Kidney epithelial cell (primary cell): ENCODE measurements around the gene ERCC5. TPM values are rescaled to one million over a fixed set of nuclear protein-coding genes. Genes with fewer than 3 reads are reported as not detected.

Experiments used
- DNase-seq: peaks from one replicate; pipeline ENCODE4 v3.0.0-alpha.2; 2010; ENCODE audit warnings: low read depth
- H3K27me3 ChIP-seq: 2 replicates; pipeline ENCODE4 v1.6.0; 2011; ENCODE audit warnings: low read length; ENCODE audit not compliant: control insufficient read depth, insufficient read depth
- H3K36me3 ChIP-seq: 2 replicates; pipeline ENCODE4 v1.5.1; 2011; ENCODE audit warnings: low read length; ENCODE audit not compliant: control insufficient read depth, insufficient read depth
- H3K4me3 ChIP-seq: 2 replicates; pipeline ENCODE4 v1.5.1; 2011; ENCODE audit warnings: low read depth, mild to moderate bottlenecking, control low read depth, low read length
- total RNA-seq: library from RNA; depleted of rRNA; stranded (reverse); fragments of >200 nt; gene quantifications from 2 replicates; pipeline ENCODE4 v1.2.3, GENCODE V29; 2015
- TF ChIP-seq, protein P1 (sequence below): IDR thresholded peaks from 2 replicates; pipeline ENCODE4 v1.5.1; 2011; ENCODE audit warnings: mild to moderate bottlenecking, moderate library complexity, low read length, control low read depth, inconsistent platforms; ENCODE audit not compliant: insufficient read depth, poor library complexity, severe bottlenecking

Gene ERCC5
- total RNA-seq, 1 donor from 2014 or later, result 39.4 TPM

DNA sequence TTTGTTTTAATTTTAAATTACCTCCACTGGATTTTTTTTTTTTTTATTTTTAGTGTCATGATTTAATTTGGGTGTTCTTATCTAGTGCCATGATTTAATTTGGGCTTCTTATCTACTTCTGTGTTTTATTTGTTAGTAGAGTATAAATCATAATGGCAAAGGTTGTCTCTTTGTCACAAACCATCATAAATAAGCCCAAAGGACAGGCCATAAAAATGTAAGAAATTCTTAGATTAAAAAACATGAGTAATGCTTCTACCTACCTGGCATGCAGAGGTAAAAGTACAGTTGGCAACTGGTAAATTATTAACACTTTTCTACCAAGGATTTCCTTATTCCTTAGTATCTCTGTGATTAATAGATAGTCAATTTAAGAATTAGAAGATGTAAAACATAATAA lies 55.2 kb downstream of the ERCC5 start:
- TF ChIP-seq, protein P1, sequence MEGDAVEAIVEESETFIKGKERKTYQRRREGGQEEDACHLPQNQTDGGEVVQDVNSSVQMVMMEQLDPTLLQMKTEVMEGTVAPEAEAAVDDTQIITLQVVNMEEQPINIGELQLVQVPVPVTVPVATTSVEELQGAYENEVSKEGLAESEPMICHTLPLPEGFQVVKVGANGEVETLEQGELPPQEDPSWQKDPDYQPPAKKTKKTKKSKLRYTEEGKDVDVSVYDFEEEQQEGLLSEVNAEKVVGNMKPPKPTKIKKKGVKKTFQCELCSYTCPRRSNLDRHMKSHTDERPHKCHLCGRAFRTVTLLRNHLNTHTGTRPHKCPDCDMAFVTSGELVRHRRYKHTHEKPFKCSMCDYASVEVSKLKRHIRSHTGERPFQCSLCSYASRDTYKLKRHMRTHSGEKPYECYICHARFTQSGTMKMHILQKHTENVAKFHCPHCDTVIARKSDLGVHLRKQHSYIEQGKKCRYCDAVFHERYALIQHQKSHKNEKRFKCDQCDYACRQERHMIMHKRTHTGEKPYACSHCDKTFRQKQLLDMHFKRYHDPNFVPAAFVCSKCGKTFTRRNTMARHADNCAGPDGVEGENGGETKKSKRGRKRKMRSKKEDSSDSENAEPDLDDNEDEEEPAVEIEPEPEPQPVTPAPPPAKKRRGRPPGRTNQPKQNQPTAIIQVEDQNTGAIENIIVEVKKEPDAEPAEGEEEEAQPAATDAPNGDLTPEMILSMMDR, result no peak
- no peaks in the 10 kb centered on the region for H3K27me3 ChIP-seq
- no peak overlapping the region for H3K4me3 ChIP-seq
- no peaks in the 10 kb centered on the region for H3K36me3 ChIP-seq
- no peak for DNase-seq

DNA sequence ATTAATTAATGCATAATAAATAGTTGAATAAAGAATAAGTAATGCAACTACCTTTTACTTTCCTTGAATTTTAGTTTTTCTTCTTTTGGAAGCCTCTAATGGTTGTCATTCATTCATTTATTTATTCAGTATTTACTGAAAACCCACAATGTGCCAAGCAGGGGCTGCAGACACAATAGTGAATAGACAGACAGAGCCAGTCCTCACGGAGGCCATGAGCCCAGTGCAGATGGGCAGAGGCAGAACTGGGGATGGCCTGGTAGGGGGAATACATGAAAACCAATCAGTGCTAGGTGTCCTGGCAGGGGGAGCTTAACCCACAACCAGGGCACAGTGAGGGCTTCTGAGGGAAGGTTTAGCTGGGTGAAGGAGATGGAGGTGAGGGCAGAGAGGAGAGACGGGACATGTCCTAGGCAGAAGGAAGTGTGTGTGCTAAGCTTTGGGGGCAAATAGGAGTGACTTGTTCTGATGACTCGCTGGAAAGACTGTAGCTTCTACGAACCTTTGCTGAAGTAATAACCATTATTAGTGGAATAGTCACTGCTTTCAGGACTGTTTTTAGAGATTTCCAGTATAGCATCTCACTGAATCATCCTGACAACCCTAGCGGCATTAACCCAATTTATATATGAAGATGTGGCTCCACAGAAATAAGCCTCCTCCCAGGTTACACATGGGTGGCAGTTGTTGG lies 55.9 kb downstream of the ERCC5 start:
- H3K36me3 ChIP-seq, result no peaks in the 10 kb centered on the region
- H3K4me3 ChIP-seq, result no peak overlapping the region
- H3K27me3 ChIP-seq, result no peaks in the 10 kb centered on the region
- TF ChIP-seq, protein P1, result no peak
- DNase-seq, result no peak

DNA sequence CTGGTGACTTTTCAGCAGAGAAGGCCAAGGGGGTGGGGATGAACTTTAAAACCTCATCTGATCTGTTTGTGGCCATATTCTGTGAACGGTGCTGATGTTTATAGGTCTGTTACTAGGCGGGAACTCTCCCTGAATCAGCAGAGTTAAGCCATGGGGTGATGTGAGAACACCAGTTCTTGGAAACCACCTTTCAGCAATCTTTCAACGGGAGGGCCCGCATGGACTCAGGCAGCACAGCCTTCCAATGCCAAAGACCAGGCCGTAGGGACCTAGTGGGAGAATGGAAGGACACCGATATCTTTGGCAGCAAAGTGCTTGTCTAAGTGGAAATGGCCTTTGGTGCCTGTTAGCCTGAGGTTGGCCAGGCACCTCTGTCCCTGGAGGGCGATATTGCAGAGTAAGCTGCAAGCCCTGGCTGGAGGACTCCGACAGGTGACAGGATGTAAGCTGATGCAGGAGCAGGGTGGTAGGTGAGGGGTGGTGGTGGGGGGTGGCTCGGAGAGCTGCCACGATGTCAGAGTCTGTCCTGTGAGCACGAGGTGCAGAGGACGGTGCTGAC lies 57.0 kb downstream of the ERCC5 start:
- no peak for DNase-seq
- TF ChIP-seq, protein P1, result no peak
- no peaks in the 10 kb centered on the region for H3K27me3 ChIP-seq

DNA sequence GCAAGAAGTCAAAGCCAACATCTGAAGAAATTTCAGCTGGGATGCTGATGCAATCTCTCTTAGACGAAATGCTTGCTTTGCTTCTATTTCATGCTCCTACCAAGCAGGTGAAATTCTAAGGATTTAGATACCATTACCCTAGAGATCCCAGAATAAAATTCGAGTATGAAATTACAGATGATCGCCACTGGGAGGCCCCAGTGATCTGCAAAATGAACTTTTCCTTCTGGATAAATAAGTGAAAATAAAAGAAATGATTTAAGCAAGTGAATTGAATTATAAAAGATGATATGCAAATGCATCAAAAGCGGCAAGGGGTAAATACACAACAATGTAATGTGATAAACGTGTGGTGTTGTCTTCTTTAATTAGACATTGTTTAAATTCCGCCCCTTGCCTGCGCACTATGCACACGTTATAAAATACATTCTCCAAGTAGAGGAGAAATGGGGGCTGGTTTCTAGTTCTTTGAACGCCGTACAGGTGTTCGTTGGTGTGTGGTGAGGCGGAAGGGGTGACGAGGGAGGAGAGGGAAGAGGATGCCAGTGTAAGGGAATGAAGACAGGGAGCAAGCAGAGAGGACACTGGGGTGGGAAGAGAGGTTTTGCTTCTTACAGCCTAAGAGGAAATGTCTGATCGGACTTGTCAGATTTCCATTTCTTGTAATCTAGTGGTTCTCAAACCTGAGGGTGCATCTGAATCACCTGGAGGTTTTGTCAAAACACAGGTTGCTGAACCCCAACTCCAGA lies 58.0 kb downstream of the ERCC5 start:
- Histone ChIP-seq H3K4me3 (no peak overlapping the region), H3K36me3 (no peaks in the 10 kb centered on the region), H3K27me3 (no peaks in the 10 kb centered on the region)
- TF ChIP-seq, protein P1, result no peak
- no peak for DNase-seq

More for the DNA sequence above, 57.0 kb downstream of the ERCC5 start:
- Histone ChIP-seq H3K4me3 (no peak overlapping the region), H3K36me3 (no peaks in the 10 kb centered on the region)

DNA sequence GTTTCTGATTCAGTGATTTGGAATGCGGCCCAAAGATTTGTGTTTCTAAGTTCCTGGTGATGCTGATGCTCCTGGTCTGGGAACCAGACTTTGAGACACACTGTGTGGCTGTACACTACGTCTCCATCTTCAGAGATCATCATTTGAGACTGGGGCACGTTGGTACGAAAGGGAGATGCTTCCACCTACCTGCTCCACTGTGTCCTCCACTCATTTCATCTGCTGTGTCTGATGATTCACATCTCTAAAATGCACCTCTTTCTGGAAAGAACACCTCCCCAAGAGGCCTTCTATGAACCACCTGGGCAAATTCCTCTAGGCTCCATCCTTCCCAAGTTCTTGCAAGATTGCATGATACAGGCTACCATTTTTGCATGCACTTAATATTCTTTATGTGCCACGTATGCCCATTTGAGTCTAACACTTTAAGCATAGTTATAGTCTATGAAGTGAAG lies 58.6 kb downstream of the ERCC5 start:
- TF ChIP-seq, protein P1, result no peak
- no peak for DNase-seq
- Histone ChIP-seq H3K4me3 (no peak overlapping the region), H3K27me3 (no peaks in the 10 kb centered on the region), H3K36me3 (no peaks in the 10 kb centered on the region)
